Lower leg skin (tissue), 3 donors: Measurements from ENCODE around the gene POTEM.
"Not testable (repeated sequence)": the region's sequence is repeated elsewhere in the genome, so short reads cannot be mapped to it uniquely, and the experiment has no call there.

Source experiments
- POLR2A ChIP-seq, 2 donors: fragments of 450-650 bp; IDR thresholded peaks; one replicate each; pipeline ENCODE4 v1.6.1; 2016 to 2017; ENCODE audit warnings: antibody characterized with exemption in 2 of 2, mild to moderate bottlenecking in 1 of 2, moderate library complexity in 1 of 2
- TF ChIP-seq, protein P1 (sequence below), 3 donors: fragments of 450-650 bp; IDR thresholded peaks; one replicate each; pipeline ENCODE4 v1.5.1; 2016; ENCODE audit warnings: antibody characterized with exemption in 3 of 3, mild to moderate bottlenecking in 3 of 3, moderate library complexity in 2 of 3

DNA sequence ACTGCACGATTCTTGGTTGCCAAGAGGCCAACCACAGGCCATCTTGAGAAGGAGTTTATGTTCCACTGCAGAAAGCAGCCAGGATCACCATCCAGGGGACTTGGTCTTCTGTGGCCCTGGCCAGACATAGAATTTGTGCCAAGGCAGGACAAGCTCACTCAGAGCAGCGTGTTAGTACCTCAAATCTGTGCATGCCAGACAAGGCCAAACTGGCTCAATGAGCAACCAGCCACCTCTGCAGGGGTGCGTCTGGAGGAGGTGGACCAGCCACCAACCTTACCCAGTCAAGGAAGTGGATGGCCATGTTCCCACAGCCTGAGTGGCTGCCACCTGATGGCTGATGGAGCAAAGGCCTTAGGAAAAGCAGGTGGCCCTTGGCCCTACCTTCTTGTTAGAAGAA is 48.0 kb downstream of the POTEM start:
- TF ChIP-seq, protein P1, sequence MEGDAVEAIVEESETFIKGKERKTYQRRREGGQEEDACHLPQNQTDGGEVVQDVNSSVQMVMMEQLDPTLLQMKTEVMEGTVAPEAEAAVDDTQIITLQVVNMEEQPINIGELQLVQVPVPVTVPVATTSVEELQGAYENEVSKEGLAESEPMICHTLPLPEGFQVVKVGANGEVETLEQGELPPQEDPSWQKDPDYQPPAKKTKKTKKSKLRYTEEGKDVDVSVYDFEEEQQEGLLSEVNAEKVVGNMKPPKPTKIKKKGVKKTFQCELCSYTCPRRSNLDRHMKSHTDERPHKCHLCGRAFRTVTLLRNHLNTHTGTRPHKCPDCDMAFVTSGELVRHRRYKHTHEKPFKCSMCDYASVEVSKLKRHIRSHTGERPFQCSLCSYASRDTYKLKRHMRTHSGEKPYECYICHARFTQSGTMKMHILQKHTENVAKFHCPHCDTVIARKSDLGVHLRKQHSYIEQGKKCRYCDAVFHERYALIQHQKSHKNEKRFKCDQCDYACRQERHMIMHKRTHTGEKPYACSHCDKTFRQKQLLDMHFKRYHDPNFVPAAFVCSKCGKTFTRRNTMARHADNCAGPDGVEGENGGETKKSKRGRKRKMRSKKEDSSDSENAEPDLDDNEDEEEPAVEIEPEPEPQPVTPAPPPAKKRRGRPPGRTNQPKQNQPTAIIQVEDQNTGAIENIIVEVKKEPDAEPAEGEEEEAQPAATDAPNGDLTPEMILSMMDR (IDR thresholded peaks at IDR 0.05), result not testable (repeated sequence)
- not testable (repeated sequence) for TF ChIP-seq POLR2A (IDR thresholded peaks at IDR 0.05)
